Endothelial cell of umbilical vein (primary cell): ENCODE results near the gene COL1A1. TPM values are rescaled to one million over a fixed set of nuclear protein-coding genes. Genes with fewer than 3 reads are reported as not detected.

Experiments used
- BruUV-seq: library from RNA; stranded (reverse); fragments of 400-500 nt; replicated peaks from 2 replicates; lab custom pipeline; 2021; lab: Mats Ljungman, UMichigan
- CTCF ChIA-PET: fragments of 300-600, 350-600 bp; sonication (Branson Sonifier 250); formaldehyde crosslinking; loops from one replicate; lab custom pipeline; 2021; ENCODE audit warnings: antibody characterized with exemption, inconsistent platforms; lab: Charles Lee
- POLR2A ChIA-PET: fragments of 300-600, 350-600 bp; sonication (Branson Sonifier 250); formaldehyde crosslinking; loops from one replicate; lab custom pipeline; 2021; ENCODE audit warnings: antibody characterized with exemption, inconsistent platforms; lab: Charles Lee
- DNase-seq: peaks from one replicate; pipeline ENCODE4 v3.0.0-alpha.2; 2011; ENCODE audit warnings: low read depth, low spot score
- FAIRE-seq: peaks from 2 replicates; lab custom pipeline; 2011; peaks lifted over from hg19 to GRCh38; lab: Jason Lieb, UNC
- H2AFZ ChIP-seq: 2 replicates; pipeline ENCODE4 v1.6.0; 2012; ENCODE audit warnings: low read depth, low read length, control low read depth, inconsistent platforms
- H3K27ac ChIP-seq: 2 replicates; pipeline ENCODE4 v1.5.1; 2011; ENCODE audit warnings: low read depth, mild to moderate bottlenecking, control low read depth, low read length, moderate library complexity; ENCODE audit not compliant: insufficient read depth
- H3K27me3 ChIP-seq, 2 experiments: 2 replicates each; pipeline versions ENCODE4 v1.6.0 to v1.6.1; 2011; ENCODE audit warnings: low read length in 2 of 2, mixed read lengths in 1 of 2; ENCODE audit not compliant: control insufficient read depth in 2 of 2, insufficient read depth in 2 of 2
- H3K36me3 ChIP-seq, 2 experiments: 2 replicates in 1 of 2; 3 replicates in 1 of 2; pipeline ENCODE4 v1.5.1; 2011; ENCODE audit warnings: low read length in 2 of 2, mild to moderate bottlenecking in 1 of 2, moderate library complexity in 1 of 2; ENCODE audit not compliant: control insufficient read depth in 2 of 2, insufficient read depth in 2 of 2; ENCODE audit errors: extremely low read depth in 1 of 2
- H3K4me1 ChIP-seq: 3 replicates; pipeline ENCODE4 v1.5.1; 2011; ENCODE audit warnings: mild to moderate bottlenecking, low read length; ENCODE audit not compliant: control insufficient read depth, insufficient read depth; ENCODE audit errors: extremely low read depth
- H3K4me2 ChIP-seq: 2 replicates; pipeline ENCODE4 v1.6.1; 2011; ENCODE audit warnings: low read length, control low read depth, mixed read lengths; ENCODE audit not compliant: insufficient read depth
- H3K4me3 ChIP-seq, 3 experiments: fragments of 200-600 bp in 1 of 3; sonication (generic), shearing (Covaris generic) in 1 of 3; replicated peaks in 1 of 3; 2 replicates each; pipeline ENCODE4 v1.5.1; 2011 to 2016; ENCODE audit warnings: control low read depth in 3 of 3, low read length in 3 of 3, mild to moderate bottlenecking in 2 of 3, inconsistent platforms in 1 of 3, low read depth in 1 of 3, moderate library complexity in 1 of 3; ENCODE audit not compliant: insufficient read depth in 1 of 3
- H3K79me2 ChIP-seq: 2 replicates; pipeline ENCODE4 v1.6.0; 2012; ENCODE audit warnings: low read length, inconsistent platforms; ENCODE audit not compliant: control insufficient read depth, insufficient read depth
- H3K9ac ChIP-seq: replicated peaks from 2 replicates; pipeline ENCODE3; 2011; ENCODE audit warnings: low read length, control low read depth; ENCODE audit not compliant: insufficient read depth; ENCODE audit errors: extremely low read depth
- H3K9me1 ChIP-seq: replicated peaks from 3 replicates; pipeline ENCODE4 v1.6.0; 2011; ENCODE audit warnings: mild to moderate bottlenecking, low read length; ENCODE audit not compliant: control insufficient read depth, insufficient read depth; ENCODE audit errors: extremely low read depth
- H3K9me3 ChIP-seq: replicated peaks from 2 replicates; pipeline ENCODE4 v1.5.1; 2012; ENCODE audit warnings: low read length, inconsistent platforms; ENCODE audit not compliant: control insufficient read depth, insufficient read depth
- H4K20me1 ChIP-seq: replicated peaks from 2 replicates; pipeline ENCODE3; 2011; ENCODE audit warnings: mild to moderate bottlenecking, low read length; ENCODE audit not compliant: control insufficient read depth, insufficient read depth; ENCODE audit errors: extremely low read depth
- CTCF ChIP-seq, 2 donors: IDR thresholded peaks; 1 replicate in 1 of 2; 2 replicates in 1 of 2; pipeline ENCODE4 v1.5.1; 2011; ENCODE audit warnings: low read length in 2 of 2, mild to moderate bottlenecking in 2 of 2, moderate library complexity in 2 of 2, control low read depth in 1 of 2, inconsistent platforms in 1 of 2, low read depth in 1 of 2; ENCODE audit not compliant: insufficient read depth in 1 of 2; ENCODE audit errors: extremely low read depth in 1 of 2
- EZH2 ChIP-seq: IDR thresholded peaks from 2 replicates; pipeline ENCODE4 v1.6.1; 2012; ENCODE audit warnings: borderline replicate concordance, low read depth, mild to moderate bottlenecking, moderate library complexity, low read length, inconsistent platforms; ENCODE audit not compliant: severe bottlenecking
- GATA2 ChIP-seq: IDR thresholded peaks from 2 replicates; pipeline ENCODE4 v1.7.0; 2011; ENCODE audit warnings: low read depth, mild to moderate bottlenecking, moderate library complexity, mixed read lengths, low read length; ENCODE audit not compliant: insufficient read length, insufficient read depth
- JUN ChIP-seq: IDR thresholded peaks from 2 replicates; pipeline ENCODE4 v1.6.1; 2011; ENCODE audit warnings: borderline replicate concordance, low read depth; ENCODE audit not compliant: insufficient read length, insufficient read depth
- MAX ChIP-seq: IDR thresholded peaks from 2 replicates; pipeline ENCODE4 v1.6.1; 2011; ENCODE audit not compliant: insufficient read depth, insufficient read length
- MYC ChIP-seq: IDR thresholded peaks from one replicate; pipeline ENCODE4 v1.6.1; 2011; ENCODE audit warnings: mild to moderate bottlenecking, low read depth, low read length
- POLR2A ChIP-seq: IDR thresholded peaks from 2 replicates; pipeline ENCODE4 v1.6.1; 2012; ENCODE audit warnings: low read depth, mild to moderate bottlenecking, control low read depth, low read length
- POLR2AphosphoS5 ChIP-seq: IDR thresholded peaks from 2 replicates; pipeline ENCODE4 v1.6.1; 2012; ENCODE audit warnings: low read depth, mild to moderate bottlenecking, control low read depth, low read length, moderate library complexity; ENCODE audit not compliant: insufficient read depth
- dilution Hi-C: fragments of 300-500 bp; cut with MboI; formaldehyde crosslinking; loops from one replicate; pipeline ENCODE4 v1.15.0; 2019; ENCODE audit warnings: low sequenced_read_pairs; ENCODE audit not compliant: extremely low pct_ligation_motif_present
- intact Hi-C: fragments of 100-400 bp; cut with micrococcal nuclease; formaldehyde crosslinking; loops from one replicate; pipeline ENCODE4 v1.10.0; 2022
- polyA plus RNA-seq, 4 experiments: library from polyadenylated mRNA; depleted of rRNA in 3 of 4; stranded (reverse) in 3 of 4; unstranded in 1 of 4; fragments of >200 nt; gene quantifications; 2 replicates each; pipeline versions ENCODE4 v1.2.1 to v1.2.3, GENCODE V29; 2011 to 2012; ENCODE audit warnings: missing spikeins in 1 of 4
- total RNA-seq: library from RNA; stranded (reverse); gene quantifications from 2 replicates; pipeline ENCODE4 v1.2.3, GENCODE V29; 2021

The COL1A1 gene
- total and polyA plus RNA-seq, 2 donors (not counting 3 experiments of a cell fraction or from before 2014, with no cell fraction given): 0.07 TPM

- H3K9me3 ChIP-seq: no peaks in the 10 kb centered on the region
- H3K4me3 ChIP-seq: no peak overlapping the region
- dilution Hi-C loops: no loop called here
- no peaks in the 10 kb centered on the region for H4K20me1 ChIP-seq
- FAIRE-seq: no peak
- H3K79me2 ChIP-seq: no peaks in the 10 kb centered on the region
- TF ChIP-seq POLR2A (no peak), CTCF (IDR thresholded peaks at IDR 0.05; ENCODE audit: extremely low read depth in 1 of 2, insufficient read depth in 1 of 2, low read depth in 1 of 2, low read length in 2 of 2) (no peak), MYC (no peak), POLR2AphosphoS5 (no peak), GATA2 (no peak), MAX (no peak), EZH2 (no peak), JUN (no peak)
- no peak overlapping the region for H3K4me2 ChIP-seq
- H3K9me1 ChIP-seq: no peaks in the 10 kb centered on the region
- CTCF ChIA-PET: interaction anchor here (1.2 to 1.6 kb wide), 4 partner anchors 12 to 19 kb away, joined by 4 to 8 read pairs (median 4); no protein-coding TSS in a partner anchor
- BruUV-seq: no TSS peak
- intact Hi-C loops: no loop called here
- no peaks in the 10 kb centered on the region for H3K27me3 ChIP-seq
- no peak overlapping the region for H2AFZ ChIP-seq
- H3K9ac ChIP-seq: no peak overlapping the region
- POLR2A ChIA-PET: no interaction called here
- no peak overlapping the region for H3K27ac ChIP-seq
- H3K36me3 ChIP-seq: no peaks in the 10 kb centered on the region
- H3K4me1 ChIP-seq: peaks cover 12% of the 10 kb centered on the region
- DNase-seq: no peak
These were observed 20.3 kb downstream of the COL1A1 start for GRCh38 chr17:50181144-50181543.
